ENCODE results near the gene PNPT1. TPM values are rescaled to one million over a fixed set of nuclear protein-coding genes. Genes with fewer than 3 reads are reported as not detected.
A peak's percentile ranks its signal among the peaks of the same experiment; 100 is the strongest.
"Not testable (repeated sequence)": the region's sequence is repeated elsewhere in the genome, so short reads cannot be mapped to it uniquely, and the experiment has no call there.

PNPT1 gene
- total and polyA plus RNA-seq, 4 experiments from 2014 or later = 21.9 to 29.2 (median 27.4) TPM

DNA sequence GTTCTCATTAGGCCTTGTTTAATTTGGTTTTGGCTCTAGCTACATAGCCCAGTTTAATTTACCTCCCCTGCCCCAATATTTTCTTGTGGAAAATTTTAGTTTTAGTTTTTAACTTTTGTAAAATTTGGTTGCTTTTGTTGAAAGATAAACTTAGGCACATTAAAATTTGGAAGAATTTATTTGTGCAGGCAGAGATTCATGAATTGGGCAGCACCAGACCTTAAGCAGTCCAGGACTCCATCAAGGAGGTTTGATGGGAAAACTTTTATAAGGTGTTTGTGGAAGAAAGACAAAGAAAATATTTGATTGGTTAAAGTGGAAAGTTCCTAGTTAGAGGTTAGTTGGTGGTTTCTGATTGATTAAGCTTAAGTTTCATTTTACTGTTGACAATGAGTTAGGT lies 16.4 kb upstream of the PNPT1 start:
- Mint-ChIP-seq H3K27ac (no peak overlapping the region), H3K4me3 (no peak overlapping the region), H3K4me1 (no peaks in the 10 kb centered on the region), H3K36me3 (no peaks in the 10 kb centered on the region), H3K9me3 (no peaks in the 10 kb centered on the region), H3K27me3 (peaks cover 2 to 3% of the 10 kb centered on the region in 2 donors)
- DNase-seq = no peak
- H3K27me3 ChIP-seq (ENCODE audit: insufficient read depth, low read length) = no peaks in the 10 kb centered on the region
- intact Hi-C loops (cut with micrococcal nuclease) = no loop called here
- H3K4me3 ChIP-seq (ENCODE audit: low read length in 2 of 2) = no peak overlapping the region
- CTCF ChIA-PET (ENCODE audit: partially characterized antibody) = interaction anchor here (1.3 to 2.9 kb wide), 2 partner anchors 8 to 11 kb away, joined by 3 to 17 read pairs; no protein-coding TSS in a partner anchor
- H3K36me3 ChIP-seq (ENCODE audit: insufficient read depth, low read length) = no peaks in the 10 kb centered on the region
- H3K4me1 ChIP-seq (ENCODE audit: insufficient read depth, low read length) = no peaks in the 10 kb centered on the region
- no peaks in the 10 kb centered on the region for H3K9me3 ChIP-seq (ENCODE audit: control insufficient read depth in 1 of 2, low read length in 2 of 2)
- no peak overlapping the region for H3K27ac ChIP-seq (ENCODE audit: low read depth, low read length)
- POLR2A ChIA-PET (ENCODE audit: partially characterized antibody) = no interaction called here

DNA sequence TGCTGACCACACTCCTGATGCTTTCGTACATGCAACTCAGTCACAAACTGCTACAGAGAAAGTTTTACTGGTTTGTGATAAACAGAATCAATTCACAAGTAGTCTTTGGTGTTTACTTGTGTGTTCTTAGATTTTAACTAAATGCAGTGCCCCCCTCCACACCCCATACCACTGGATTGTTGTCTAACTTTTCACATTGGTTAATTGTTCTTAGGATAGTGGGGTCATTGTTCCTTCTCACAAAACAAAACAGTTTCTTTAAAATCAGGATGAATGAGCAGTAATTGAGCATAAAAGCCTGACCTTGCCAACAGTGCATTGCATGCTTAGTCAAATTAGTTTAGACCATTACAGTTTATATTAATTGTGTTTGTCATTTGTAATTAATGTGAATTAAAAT lies 14.1 kb upstream of the PNPT1 start:
- H3K4me3 Mint-ChIP-seq = no peak overlapping the region
- no peaks in the 10 kb centered on the region for H3K36me3 ChIP-seq (ENCODE audit: insufficient read depth, low read length)
- intact Hi-C loops (cut with micrococcal nuclease) = no loop called here
- no peaks in the 10 kb centered on the region for H3K9me3 Mint-ChIP-seq
- peaks cover 5 to 8% of the 10 kb centered on the region in 2 donors for H3K27me3 Mint-ChIP-seq
- no peak overlapping the region for H3K27ac ChIP-seq (ENCODE audit: low read depth, low read length)
- no peaks in the 10 kb centered on the region for H3K4me1 Mint-ChIP-seq
- H3K27me3 ChIP-seq (ENCODE audit: insufficient read depth, low read length) = no peaks in the 10 kb centered on the region
- H3K36me3 Mint-ChIP-seq = no peaks in the 10 kb centered on the region
- no peaks in the 10 kb centered on the region for H3K4me1 ChIP-seq (ENCODE audit: insufficient read depth, low read length)
- no peaks in the 10 kb centered on the region for H3K9me3 ChIP-seq (ENCODE audit: control insufficient read depth in 1 of 2, low read length in 2 of 2)
- DNase-seq = no peak
- CTCF ChIA-PET (ENCODE audit: partially characterized antibody) = interaction anchor here (2.9 kb wide), 1 partner anchor 10 kb away, joined by 17 read pairs; no protein-coding TSS in a partner anchor
- H3K4me3 ChIP-seq (ENCODE audit: low read length in 2 of 2) = no peak overlapping the region
- H3K27ac Mint-ChIP-seq = no peak overlapping the region
- POLR2A ChIA-PET (ENCODE audit: partially characterized antibody) = no interaction called here

DNA sequence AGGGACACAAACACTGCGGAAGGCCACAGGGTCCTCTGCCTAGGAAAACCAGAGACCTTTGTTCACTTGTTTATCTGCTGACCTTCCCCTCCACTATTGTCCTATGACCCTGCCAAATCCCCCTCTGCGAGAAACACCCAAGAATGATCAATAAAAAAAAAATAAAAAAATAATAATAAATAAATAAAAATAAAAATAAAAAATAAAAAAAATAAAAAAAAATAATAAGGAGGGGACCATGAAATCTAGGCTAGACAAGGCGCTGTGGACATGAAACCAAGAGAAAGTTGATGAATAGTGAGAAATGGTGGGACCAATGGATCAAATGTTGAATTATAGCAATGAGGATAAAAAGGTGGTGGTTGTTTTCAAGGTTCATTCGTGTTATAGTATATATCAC lies 12.6 kb upstream of the PNPT1 start:
- peaks cover 5 to 10% of the 10 kb centered on the region in 2 donors for H3K27me3 Mint-ChIP-seq
- H3K36me3 ChIP-seq (ENCODE audit: insufficient read depth, low read length); DNase-seq; intact Hi-C loops (cut with micrococcal nuclease); H3K4me3 Mint-ChIP-seq; H3K4me1 ChIP-seq (ENCODE audit: insufficient read depth, low read length); H3K9me3 ChIP-seq (ENCODE audit: control insufficient read depth in 1 of 2, low read length in 2 of 2); CTCF ChIA-PET (ENCODE audit: partially characterized antibody); H3K27ac Mint-ChIP-seq; H3K27me3 ChIP-seq (ENCODE audit: insufficient read depth, low read length); H3K9me3 Mint-ChIP-seq; H3K27ac ChIP-seq (ENCODE audit: low read depth, low read length); POLR2A ChIA-PET (ENCODE audit: partially characterized antibody); H3K4me3 ChIP-seq (ENCODE audit: low read length in 2 of 2); H3K4me1 Mint-ChIP-seq; H3K36me3 Mint-ChIP-seq: not testable (repeated sequence)

- DNase-seq = no peak
- H3K4me3 Mint-ChIP-seq = no peak overlapping the region
- POLR2A ChIA-PET (ENCODE audit: partially characterized antibody) = no interaction called here
Measured at GRCh38 chr2:55705027-55705653, 11.5 kb upstream of the PNPT1 start.

DNA sequence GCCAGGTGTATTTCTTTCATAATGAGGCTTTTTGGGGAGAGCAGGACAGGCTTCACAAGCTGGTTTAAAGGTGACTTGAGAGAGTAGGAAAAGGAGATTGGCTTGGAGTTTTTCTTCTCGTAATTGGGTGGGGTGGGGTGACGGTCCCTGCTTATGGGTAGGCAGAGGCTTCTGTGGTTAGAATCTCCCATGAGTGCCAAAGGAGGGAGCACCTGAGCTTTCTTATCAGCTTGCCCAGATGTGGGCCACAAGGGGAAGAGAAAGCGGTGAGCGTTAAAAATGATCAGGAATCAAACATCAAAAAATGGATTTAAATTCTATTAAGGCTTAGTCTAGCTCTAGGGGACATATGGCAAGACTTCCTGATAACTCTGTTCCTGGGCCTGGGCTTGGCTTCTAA lies 9.7 kb upstream of the PNPT1 start:
- ChIA-PET CTCF (ENCODE audit: partially characterized antibody) (interaction anchor here (2.2 kb wide), 1 partner anchor 15 kb away, joined by 12 read pairs; no protein-coding TSS in a partner anchor), POLR2A (ENCODE audit: partially characterized antibody) (no interaction called here)
- H3K9me3 ChIP-seq (ENCODE audit: control insufficient read depth in 1 of 2, low read length in 2 of 2) = no peaks in the 10 kb centered on the region
- H3K4me1 ChIP-seq (ENCODE audit: insufficient read depth, low read length) = no peaks in the 10 kb centered on the region
- Mint-ChIP-seq H3K27me3 (peaks cover 10 to 17% of the 10 kb centered on the region in 2 donors), H3K9me3 (no peaks in the 10 kb centered on the region), H3K4me3 (no peak overlapping the region), H3K36me3 (no peaks in the 10 kb centered on the region), H3K27ac (no peak overlapping the region), H3K4me1 (no peaks in the 10 kb centered on the region)
- H3K4me3 ChIP-seq (ENCODE audit: low read length in 2 of 2) = no peak overlapping the region
- H3K27me3 ChIP-seq (ENCODE audit: insufficient read depth, low read length) = no peaks in the 10 kb centered on the region
- H3K27ac ChIP-seq (ENCODE audit: low read depth, low read length) = no peak overlapping the region
- H3K36me3 ChIP-seq (ENCODE audit: insufficient read depth, low read length) = no peaks in the 10 kb centered on the region
- no peak for DNase-seq
- intact Hi-C loops (cut with micrococcal nuclease) = no loop called here

More at GRCh38 chr2:55705027-55705653, 11.5 kb upstream of the PNPT1 start:
- CTCF ChIA-PET (ENCODE audit: partially characterized antibody) = interaction anchor here (1.0 to 1.3 kb wide), 2 partner anchors 10 to 13 kb away, joined by 3 to 5 read pairs; no protein-coding TSS in a partner anchor
- H3K4me1 Mint-ChIP-seq = no peaks in the 10 kb centered on the region
- H3K27ac ChIP-seq (ENCODE audit: low read depth, low read length) = no peak overlapping the region
- H3K4me1 ChIP-seq (ENCODE audit: insufficient read depth, low read length) = no peaks in the 10 kb centered on the region
- no peaks in the 10 kb centered on the region for H3K36me3 ChIP-seq (ENCODE audit: insufficient read depth, low read length)
- H3K9me3 ChIP-seq (ENCODE audit: control insufficient read depth in 1 of 2, low read length in 2 of 2) = no peaks in the 10 kb centered on the region
- H3K9me3 Mint-ChIP-seq = no peaks in the 10 kb centered on the region
- H3K27me3 Mint-ChIP-seq = peaks cover 10% of the 10 kb centered on the region in 2 donors
- H3K4me3 ChIP-seq (ENCODE audit: low read length in 2 of 2) = no peak overlapping the region
- intact Hi-C loops (cut with micrococcal nuclease) = no loop called here
- H3K27ac Mint-ChIP-seq = no peak overlapping the region
- no peaks in the 10 kb centered on the region for H3K36me3 Mint-ChIP-seq
- H3K27me3 ChIP-seq (ENCODE audit: insufficient read depth, low read length) = no peaks in the 10 kb centered on the region

GRCh38 chr2:55692740-55693139 lies 904 bp downstream of the PNPT1 start:
- Mint-ChIP-seq H3K4me1 (peaks cover 29 to 47% (median 32%) of the 10 kb centered on the region in 4 donors), H3K36me3 (peaks cover 3 to 25% of the 10 kb centered on the region in 2 donors), H3K27ac (peak overlapping the region; percentile 47 to 97 (median 93)), H3K4me3 (peak overlapping the region; percentile 96 to 98 (median 98))
- CTCF ChIA-PET (ENCODE audit: partially characterized antibody); H3K27me3 Mint-ChIP-seq; H3K36me3 ChIP-seq (ENCODE audit: insufficient read depth, low read length); DNase-seq; H3K27me3 ChIP-seq (ENCODE audit: insufficient read depth, low read length); H3K9me3 ChIP-seq (ENCODE audit: control insufficient read depth in 1 of 2, low read length in 2 of 2); H3K9me3 Mint-ChIP-seq: not testable (repeated sequence)
- POLR2A ChIA-PET (ENCODE audit: partially characterized antibody) = interaction anchor here (0.6 to 1.3 kb wide), 3 partner anchors 76 to 793 kb away, joined by 3 to 10 read pairs (median 5); partner anchors contain the start of genes CFAP36 and PPP4R3B
- Histone ChIP-seq H3K27ac (ENCODE audit: low read depth, low read length) (peak overlapping the region; percentile 74), H3K4me3 (ENCODE audit: low read length in 2 of 2) (peak overlapping the region; percentile 78 to 94), H3K4me1 (ENCODE audit: insufficient read depth, low read length) (peaks cover 16% of the 10 kb centered on the region)
- intact Hi-C loops (cut with micrococcal nuclease) = loop anchor here (1.0 to 5.0 kb wide), 4 partner anchors 75 to 970 kb away; partner anchors contain the start of genes CFAP36, EML6 and PPP4R3B

DNA sequence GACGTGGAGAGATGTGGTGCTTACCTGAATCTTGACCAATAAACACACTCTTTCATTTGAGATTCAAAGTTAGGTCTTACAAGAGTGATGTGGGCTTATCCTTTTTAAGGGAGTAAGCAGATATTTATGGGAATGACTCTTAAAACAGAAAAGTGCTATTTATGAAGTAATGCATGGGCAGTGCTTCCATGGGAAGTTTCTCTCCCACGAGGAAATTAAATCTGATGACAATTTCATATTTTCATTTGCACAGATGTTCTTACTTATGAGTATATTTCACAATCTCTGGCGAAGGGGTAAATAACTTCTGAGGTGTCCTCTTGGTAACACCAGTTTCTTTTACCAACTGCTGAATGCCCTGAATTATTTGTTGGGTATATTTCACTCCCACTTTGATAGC lies 21.0 kb downstream of the PNPT1 start:
- Mint-ChIP-seq H3K27me3 (no peaks in the 10 kb centered on the region), H3K27ac (no peak overlapping the region), H3K4me3 (no peak overlapping the region), H3K36me3 (peaks cover 21 to 30% of the 10 kb centered on the region in 2 donors), H3K9me3 (no peaks in the 10 kb centered on the region), H3K4me1 (no peaks in the 10 kb centered on the region)
- Histone ChIP-seq H3K4me1 (ENCODE audit: insufficient read depth, low read length) (no peaks in the 10 kb centered on the region), H3K9me3 (ENCODE audit: control insufficient read depth in 1 of 2, low read length in 2 of 2) (no peaks in the 10 kb centered on the region), H3K27me3 (ENCODE audit: insufficient read depth, low read length) (no peaks in the 10 kb centered on the region), H3K27ac (ENCODE audit: low read depth, low read length) (no peak overlapping the region), H3K36me3 (ENCODE audit: insufficient read depth, low read length) (peaks cover 4% of the 10 kb centered on the region), H3K4me3 (ENCODE audit: low read length in 2 of 2) (no peak overlapping the region)
- intact Hi-C loops (cut with micrococcal nuclease) = no loop called here
- ChIA-PET CTCF (ENCODE audit: partially characterized antibody) (no interaction called here), POLR2A (ENCODE audit: partially characterized antibody) (no interaction called here)
- no peak for DNase-seq

All from CD4-positive, alpha-beta memory T cell (primary cell).